ENCODE data around the gene MRPL22. TPM values are rescaled to one million over a fixed set of nuclear protein-coding genes. Genes with fewer than 3 reads are reported as not detected.

Gene MRPL22
- total RNA-seq, 1 donor from 2014 or later = 57.1 TPM

DNA sequence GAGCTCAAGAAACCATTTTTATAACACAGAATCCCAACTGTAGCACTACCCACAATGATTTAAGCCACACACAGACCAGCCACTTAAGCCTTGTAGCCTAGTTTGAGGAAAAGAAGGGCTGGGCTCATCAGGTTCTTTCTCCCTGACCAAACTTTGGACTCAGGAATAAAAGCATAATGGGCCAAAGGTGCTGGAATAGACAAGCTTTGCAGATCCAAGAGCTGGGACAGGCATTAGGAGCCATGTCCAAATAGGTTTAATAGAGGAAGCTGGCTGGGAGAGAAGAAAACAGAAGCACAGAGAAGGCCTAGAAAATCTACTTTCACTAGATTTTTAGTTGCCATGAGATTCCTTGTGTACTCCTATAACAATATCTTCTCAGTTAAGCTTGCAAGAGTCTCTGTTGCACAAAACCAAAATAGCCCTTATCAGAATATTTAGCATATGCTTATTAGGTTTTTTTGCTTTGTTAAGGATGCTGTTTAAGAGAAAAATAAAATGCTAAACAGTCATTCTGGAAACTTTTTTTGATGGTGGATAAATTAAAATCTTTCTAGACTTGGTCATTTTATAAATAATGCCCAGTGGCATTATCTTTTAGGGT, 44.2 kb upstream of the MRPL22 start:
- H3K27ac Mint-ChIP-seq = no peak overlapping the region

DNA sequence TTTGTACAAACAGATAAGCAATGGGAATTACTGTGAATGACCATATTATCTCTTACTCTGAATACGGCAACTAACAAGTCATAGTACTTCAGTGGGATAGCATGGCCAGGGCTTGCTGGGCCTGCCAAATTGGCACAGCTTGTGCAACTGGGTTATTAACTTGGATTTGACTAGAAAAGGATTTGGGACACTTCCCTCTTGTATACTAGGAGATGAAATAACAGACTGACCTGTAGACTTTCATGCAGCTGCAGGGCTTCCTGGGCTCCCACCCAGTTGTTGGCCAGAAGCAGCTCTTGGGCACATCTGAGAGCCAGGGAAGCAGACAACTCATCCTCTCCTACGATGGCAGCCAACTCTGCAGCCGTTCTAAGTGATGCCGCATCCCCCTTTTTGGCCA, 42.7 kb upstream of the MRPL22 start:
- Mint-ChIP-seq H3K27ac (no peak overlapping the region), H3K9me3 (ENCODE audit: low read depth) (no peaks in the 10 kb centered on the region), H3K36me3 (ENCODE audit: insufficient read depth) (peaks cover 35% of the 10 kb centered on the region), H3K4me3 (ENCODE audit: low read depth) (no peak overlapping the region), H3K27me3 (no peaks in the 10 kb centered on the region), H3K4me1 (ENCODE audit: low read depth) (no peaks in the 10 kb centered on the region)
- TF ChIP-seq, protein P1, sequence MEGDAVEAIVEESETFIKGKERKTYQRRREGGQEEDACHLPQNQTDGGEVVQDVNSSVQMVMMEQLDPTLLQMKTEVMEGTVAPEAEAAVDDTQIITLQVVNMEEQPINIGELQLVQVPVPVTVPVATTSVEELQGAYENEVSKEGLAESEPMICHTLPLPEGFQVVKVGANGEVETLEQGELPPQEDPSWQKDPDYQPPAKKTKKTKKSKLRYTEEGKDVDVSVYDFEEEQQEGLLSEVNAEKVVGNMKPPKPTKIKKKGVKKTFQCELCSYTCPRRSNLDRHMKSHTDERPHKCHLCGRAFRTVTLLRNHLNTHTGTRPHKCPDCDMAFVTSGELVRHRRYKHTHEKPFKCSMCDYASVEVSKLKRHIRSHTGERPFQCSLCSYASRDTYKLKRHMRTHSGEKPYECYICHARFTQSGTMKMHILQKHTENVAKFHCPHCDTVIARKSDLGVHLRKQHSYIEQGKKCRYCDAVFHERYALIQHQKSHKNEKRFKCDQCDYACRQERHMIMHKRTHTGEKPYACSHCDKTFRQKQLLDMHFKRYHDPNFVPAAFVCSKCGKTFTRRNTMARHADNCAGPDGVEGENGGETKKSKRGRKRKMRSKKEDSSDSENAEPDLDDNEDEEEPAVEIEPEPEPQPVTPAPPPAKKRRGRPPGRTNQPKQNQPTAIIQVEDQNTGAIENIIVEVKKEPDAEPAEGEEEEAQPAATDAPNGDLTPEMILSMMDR (IDR thresholded peaks at IDR 0.05; ENCODE audit: unreplicated experiment) = no peak
- no peak for DNase-seq (ENCODE audit: low spot score, unreplicated experiment)

More for the DNA sequence above, 44.2 kb upstream of the MRPL22 start:
- Mint-ChIP-seq H3K36me3 (ENCODE audit: insufficient read depth) (peaks cover 27% of the 10 kb centered on the region), H3K9me3 (ENCODE audit: low read depth) (no peaks in the 10 kb centered on the region), H3K27me3 (no peaks in the 10 kb centered on the region), H3K4me3 (ENCODE audit: low read depth) (no peak overlapping the region), H3K4me1 (ENCODE audit: low read depth) (no peaks in the 10 kb centered on the region)
- TF ChIP-seq, protein P1 (IDR thresholded peaks at IDR 0.05; ENCODE audit: unreplicated experiment) = no peak
- no peak for DNase-seq (ENCODE audit: low spot score, unreplicated experiment)

DNA sequence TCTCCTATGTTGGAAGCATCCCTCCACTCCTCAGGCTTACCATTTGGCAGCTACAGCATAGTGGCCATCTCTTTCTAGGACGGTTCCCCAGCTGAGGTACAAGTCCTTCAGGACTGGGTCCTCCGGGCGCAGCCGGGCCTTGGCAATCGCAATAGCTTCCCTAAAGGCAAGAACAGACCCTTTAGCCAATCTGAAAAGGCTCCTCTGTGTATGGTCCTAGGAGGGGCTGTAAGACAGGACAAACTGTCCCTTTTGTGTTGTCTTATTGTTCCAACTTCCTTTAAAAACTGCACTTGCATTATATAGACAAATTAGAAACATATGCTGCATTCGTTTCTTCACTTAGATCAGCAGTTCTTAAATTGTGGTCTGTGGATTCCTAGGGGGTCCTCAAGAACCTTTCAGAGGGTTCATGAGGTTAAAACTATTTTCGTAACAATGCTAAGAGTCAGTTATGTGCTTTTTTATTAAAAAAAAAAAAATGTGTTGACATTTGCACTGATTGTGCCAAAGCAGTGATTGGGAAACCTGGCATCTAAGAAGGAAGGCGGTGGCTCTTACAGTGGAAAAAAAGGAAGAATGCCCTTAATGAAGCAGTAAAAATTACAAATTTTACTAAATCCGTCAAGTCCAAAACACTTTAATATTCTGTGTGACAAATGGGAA, 41.6 kb upstream of the MRPL22 start:
- Mint-ChIP-seq H3K9me3 (ENCODE audit: low read depth) (no peaks in the 10 kb centered on the region), H3K4me1 (ENCODE audit: low read depth) (no peaks in the 10 kb centered on the region), H3K4me3 (ENCODE audit: low read depth) (no peak overlapping the region), H3K27me3 (no peaks in the 10 kb centered on the region), H3K27ac (no peak overlapping the region), H3K36me3 (ENCODE audit: insufficient read depth) (peaks cover 34% of the 10 kb centered on the region)
- TF ChIP-seq, protein P1 (IDR thresholded peaks at IDR 0.05; ENCODE audit: unreplicated experiment) = no peak
- DNase-seq (ENCODE audit: low spot score, unreplicated experiment) = no peak

DNA sequence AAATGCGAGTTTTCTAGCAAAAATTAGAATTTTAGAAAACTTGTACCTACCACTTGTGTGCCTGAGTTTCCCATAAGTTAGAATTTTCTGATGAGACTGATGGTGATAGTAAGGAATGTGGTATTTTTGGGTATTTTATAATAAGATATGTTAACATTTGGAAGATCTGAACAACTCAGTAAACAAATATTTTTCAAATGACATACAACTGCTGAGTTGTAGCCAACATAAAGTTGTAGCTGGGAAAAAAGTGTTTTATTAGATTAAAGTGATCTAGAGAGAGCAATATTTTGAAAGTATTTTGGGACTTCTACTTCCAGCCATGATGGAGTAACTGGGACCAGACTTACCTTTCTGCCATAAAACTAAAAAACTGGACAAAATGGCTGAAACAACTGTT, 40.8 kb upstream of the MRPL22 start:
- H3K36me3 Mint-ChIP-seq (ENCODE audit: insufficient read depth) = peaks cover 35% of the 10 kb centered on the region
- TF ChIP-seq, protein P1 (IDR thresholded peaks at IDR 0.05; ENCODE audit: unreplicated experiment) = no peak
- H3K4me1 Mint-ChIP-seq (ENCODE audit: low read depth) = no peaks in the 10 kb centered on the region
- H3K27me3 Mint-ChIP-seq = no peaks in the 10 kb centered on the region
- DNase-seq (ENCODE audit: low spot score, unreplicated experiment) = no peak
- H3K9me3 Mint-ChIP-seq (ENCODE audit: low read depth) = no peaks in the 10 kb centered on the region
- H3K27ac Mint-ChIP-seq = no peak overlapping the region
- no peak overlapping the region for H3K4me3 Mint-ChIP-seq (ENCODE audit: low read depth)

DNA sequence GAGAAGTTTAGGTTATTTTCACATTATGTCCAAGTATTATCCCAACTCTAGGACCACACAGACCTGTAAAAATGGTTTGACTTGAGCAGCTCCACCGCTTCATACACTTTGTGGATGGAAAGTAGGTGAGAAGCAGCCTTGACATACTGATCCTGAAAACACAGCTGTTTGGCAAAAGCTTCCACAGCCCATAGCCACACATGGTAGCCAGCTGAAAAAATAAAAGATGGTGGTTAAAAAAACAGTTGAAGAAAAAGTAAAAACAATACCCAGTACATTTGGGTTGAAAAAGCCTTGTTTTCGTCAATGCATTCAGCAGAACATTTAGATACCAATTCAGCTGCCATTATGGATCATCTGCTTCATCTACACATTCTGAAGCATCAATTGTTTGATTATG, 39.6 kb upstream of the MRPL22 start:
- no peak for DNase-seq (ENCODE audit: low spot score, unreplicated experiment)
- Mint-ChIP-seq H3K4me3 (ENCODE audit: low read depth) (no peak overlapping the region), H3K27me3 (no peaks in the 10 kb centered on the region), H3K4me1 (ENCODE audit: low read depth) (no peaks in the 10 kb centered on the region), H3K9me3 (ENCODE audit: low read depth) (no peaks in the 10 kb centered on the region), H3K27ac (no peak overlapping the region), H3K36me3 (ENCODE audit: insufficient read depth) (peaks cover 28% of the 10 kb centered on the region)
- TF ChIP-seq, protein P1 (IDR thresholded peaks at IDR 0.05; ENCODE audit: unreplicated experiment) = no peak

All from progenitor cell of endocrine pancreas (in vitro differentiated cells).